H9 (cell line): ENCODE measurements around the gene SUGP1. TPM values are rescaled to one million over a fixed set of nuclear protein-coding genes. Genes with fewer than 3 reads are reported as not detected.

Experiments
- DNase-seq: peaks from one replicate; pipeline ENCODE4 v3.0.0-alpha.2; 2017
- H2AFZ ChIP-seq: one replicate; pipeline ENCODE4 v1.6.1; 2013; ENCODE audit warnings: mild to moderate bottlenecking, low read length, control low read depth, moderate library complexity
- H2AK5ac ChIP-seq: 2 replicates; pipeline ENCODE4 v1.6.1; 2013; ENCODE audit warnings: low read length, control low read depth, mixed read lengths; ENCODE audit not compliant: insufficient read length
- H2BK120ac ChIP-seq: one replicate; pipeline ENCODE4 v1.6.1; 2013; ENCODE audit warnings: low read depth, mild to moderate bottlenecking, low read length, control low read depth, inconsistent platforms; ENCODE audit not compliant: poor library complexity, severe bottlenecking
- H2BK12ac ChIP-seq: 2 replicates; pipeline ENCODE4 v1.6.1; 2013; ENCODE audit warnings: low read length, control low read depth, mixed read lengths, low read depth; ENCODE audit not compliant: insufficient read length
- H2BK15ac ChIP-seq: 2 replicates; pipeline ENCODE4 v1.6.1; 2013; ENCODE audit warnings: low read depth, low read length, control low read depth
- H2BK20ac ChIP-seq: one replicate; pipeline ENCODE4 v1.6.1; 2013; ENCODE audit warnings: low read depth, mild to moderate bottlenecking, low read length, control low read depth, inconsistent platforms; ENCODE audit not compliant: poor library complexity, severe bottlenecking
- H2BK5ac ChIP-seq: 2 replicates; pipeline ENCODE4 v1.6.1; 2013; ENCODE audit warnings: low read length, control low read depth, mixed read lengths; ENCODE audit not compliant: insufficient read length
- H3K14ac ChIP-seq: 2 replicates; pipeline ENCODE4 v1.6.1; 2013; ENCODE audit warnings: low read length, control low read depth; ENCODE audit not compliant: insufficient read depth
- H3K18ac ChIP-seq: 2 replicates; pipeline ENCODE4 v1.6.1; 2013; ENCODE audit warnings: low read depth, mild to moderate bottlenecking, mixed read lengths, low read length, control low read depth; ENCODE audit not compliant: insufficient read length
- H3K23ac ChIP-seq: 2 replicates; pipeline ENCODE4 v1.6.1; 2013; ENCODE audit warnings: low read length, control low read depth, mixed read lengths, low read depth; ENCODE audit not compliant: insufficient read length
- H3K23me2 ChIP-seq: 2 replicates; pipeline ENCODE4 v1.6.1; 2013; ENCODE audit warnings: low read depth, mild to moderate bottlenecking, mixed read lengths, low read length, control low read depth; ENCODE audit not compliant: insufficient read length, poor library complexity, severe bottlenecking
- H3K27ac ChIP-seq: 2 replicates; pipeline ENCODE4 v1.5.1; 2013; ENCODE audit warnings: low read length, control low read depth, mixed read lengths, low read depth; ENCODE audit not compliant: insufficient read length
- H3K27me3 ChIP-seq: 2 replicates; pipeline ENCODE4 v1.6.1; 2013; ENCODE audit warnings: low read length, control low read depth, inconsistent platforms; ENCODE audit not compliant: insufficient read depth
- H3K4ac ChIP-seq: 2 replicates; pipeline ENCODE4 v1.6.1; 2013; ENCODE audit warnings: low read depth, mild to moderate bottlenecking, control low read depth, inconsistent platforms, low read length, moderate library complexity
- H3K4me1 ChIP-seq: 2 replicates; pipeline ENCODE4 v1.6.1; 2013; ENCODE audit warnings: low read length, control low read depth, inconsistent platforms; ENCODE audit not compliant: insufficient read depth
- H3K4me2 ChIP-seq: 2 replicates; pipeline ENCODE4 v1.6.1; 2013; ENCODE audit warnings: low read length, control low read depth, mixed read lengths; ENCODE audit not compliant: insufficient read length, insufficient read depth
- H3K56ac ChIP-seq: 2 replicates; pipeline ENCODE4 v1.6.1; 2013; ENCODE audit warnings: low read depth, mild to moderate bottlenecking, mixed read lengths, low read length, control low read depth; ENCODE audit not compliant: insufficient read length
- H3K79me1 ChIP-seq: 2 replicates; pipeline ENCODE4 v1.6.1; 2013; ENCODE audit warnings: low read depth, mild to moderate bottlenecking, moderate library complexity, low read length, control low read depth, inconsistent platforms; ENCODE audit not compliant: insufficient read depth, poor library complexity, severe bottlenecking
- H3K79me2 ChIP-seq: 2 replicates; pipeline ENCODE4 v1.6.1; 2013; ENCODE audit warnings: low read length, control low read depth, inconsistent platforms; ENCODE audit not compliant: insufficient read depth
- H3K9ac ChIP-seq: 2 replicates; pipeline ENCODE4 v1.6.1; 2013; ENCODE audit warnings: low read length, control low read depth, mixed read lengths; ENCODE audit not compliant: insufficient read length; ENCODE audit errors: extremely low read depth
- H3K9me3 ChIP-seq: one replicate; pipeline ENCODE4 v1.6.1; 2013; ENCODE audit warnings: low read depth, low read length, inconsistent platforms; ENCODE audit not compliant: control insufficient read depth
- H3T11ph ChIP-seq: one replicate; pipeline ENCODE4 v1.6.1; 2013; ENCODE audit warnings: mild to moderate bottlenecking, low read length, control low read depth, inconsistent platforms
- H4K20me1 ChIP-seq: one replicate; pipeline ENCODE4 v1.6.1; 2013; ENCODE audit not compliant: control insufficient read depth, insufficient read length, insufficient read depth
- H4K5ac ChIP-seq: 2 replicates; pipeline ENCODE4 v1.6.1; 2013; ENCODE audit warnings: low read depth, mild to moderate bottlenecking, mixed read lengths, low read length, control low read depth; ENCODE audit not compliant: insufficient read length
- H4K8ac ChIP-seq: replicated peaks from 2 replicates; pipeline ENCODE4 v1.6.1; 2013; ENCODE audit warnings: low read length, control low read depth, mixed read lengths, low read depth; ENCODE audit not compliant: insufficient read length
- H4K91ac ChIP-seq: 2 replicates; pipeline ENCODE4 v1.6.1; 2013; ENCODE audit warnings: low read depth, mild to moderate bottlenecking, moderate library complexity, mixed read lengths, low read length, control low read depth; ENCODE audit not compliant: insufficient read length
- H3K27ac Mint-ChIP-seq, 3 experiments: 2 replicates in 2 of 3; 3 replicates in 1 of 3; pipeline ENCODE4 v1.8.0; 2020 to 2021; ENCODE audit warnings: mixed read lengths in 3 of 3, mild to moderate bottlenecking in 1 of 3, moderate library complexity in 1 of 3
- H3K27me3 Mint-ChIP-seq: 2 replicates; pipeline ENCODE4 v1.8.0; 2021; ENCODE audit warnings: low read depth, mild to moderate bottlenecking, moderate library complexity, mixed read lengths
- H3K36me3 Mint-ChIP-seq, 3 experiments: 2 replicates in 2 of 3; 3 replicates in 1 of 3; pipeline ENCODE4 v1.8.0; 2020 to 2021; ENCODE audit warnings: low read depth in 3 of 3, mixed read lengths in 3 of 3; ENCODE audit not compliant: insufficient read depth in 1 of 3
- H3K4me1 Mint-ChIP-seq, 2 experiments: 2 replicates each; pipeline ENCODE4 v1.8.0; 2020; ENCODE audit warnings: mixed read lengths in 2 of 2
- H3K4me3 Mint-ChIP-seq, 2 experiments: 2 replicates in 1 of 2; 3 replicates in 1 of 2; pipeline ENCODE4 v1.8.0; 2020 to 2021; ENCODE audit warnings: mild to moderate bottlenecking in 2 of 2, mixed read lengths in 2 of 2, moderate library complexity in 1 of 2
- H3K9me3 Mint-ChIP-seq, 2 experiments: 2 replicates in 1 of 2; 3 replicates in 1 of 2; pipeline ENCODE4 v1.8.0; 2020; ENCODE audit warnings: mild to moderate bottlenecking in 2 of 2, mixed read lengths in 2 of 2, moderate library complexity in 1 of 2
- WGBS: extraction: QIAGEN DNeasy Blood & Tissue Kit; methylation state at CpG from one replicate; pipeline ENCODE4 v1.1.7; 2013; ENCODE audit warnings: missing lambda C conversion rate, low lambda C conversion rate, mixed read lengths; ENCODE audit not compliant: insufficient read length; ENCODE audit errors: extremely low coverage; 5-methylcytosine and 5-hydroxymethylcytosine counted together
- total RNA-seq: library from RNA; stranded (reverse); gene quantifications from 2 replicates; pipeline ENCODE4 v1.2.1, GENCODE V29; 2021
- TF ChIP-seq, protein P1 (sequence below): fragments of 200-600 bp; sonication (generic); conservative IDR thresholded peaks from 3 replicates; pipeline ENCODE4 v1.8.0; 2021; ENCODE audit warnings: antibody characterized with exemption, mild to moderate bottlenecking

SUGP1 gene
- total RNA-seq, 1 experiment from 2014 or later = 103 TPM

DNA sequence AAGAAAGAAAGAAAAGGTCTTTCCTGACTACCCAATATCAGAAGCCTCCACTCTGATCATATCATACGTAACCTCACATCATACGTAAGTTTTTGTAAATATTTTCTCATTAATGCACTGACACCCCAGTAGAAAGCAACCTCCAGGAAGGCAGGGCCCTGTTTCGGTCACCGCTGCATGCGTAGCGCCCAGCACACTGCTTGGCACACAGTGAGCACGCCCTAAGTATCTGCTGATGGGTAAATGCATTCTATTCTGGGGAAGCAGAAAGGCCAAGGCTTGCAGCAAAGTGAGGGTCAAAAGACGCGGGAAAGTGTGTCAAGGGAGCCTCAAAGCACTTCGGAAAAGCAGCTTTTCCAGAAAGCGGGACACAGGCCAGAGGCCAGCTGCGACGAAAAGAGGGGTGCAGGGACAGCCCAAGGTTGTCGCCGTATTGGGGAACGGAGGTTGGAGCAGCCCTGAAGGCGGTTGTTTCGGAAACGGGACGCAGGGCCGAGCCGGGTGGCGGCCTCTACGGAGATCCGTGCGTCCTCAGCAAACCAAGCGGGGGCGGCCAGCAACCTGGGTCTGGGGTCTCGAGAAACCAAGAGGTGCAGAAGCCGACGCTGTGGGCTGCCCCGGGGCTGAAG lies 463 bp downstream of the SUGP1 start:
- H3K4me3 Mint-ChIP-seq = peak overlapping the region; percentile 98

More for the DNA sequence above, 463 bp downstream of the SUGP1 start:
- Mint-ChIP-seq H3K27ac (peak overlapping the region; percentile 88 to 100 (median 100)), H3K27me3 (no peaks in the 10 kb centered on the region), H3K36me3 (peaks cover 11 to 40% (median 36%) of the 10 kb centered on the region in 3 experiments; a peak in 6 of 7 replicates), H3K9me3 (no peaks in the 10 kb centered on the region), H3K4me1 (peaks cover 15 to 19% of the 10 kb centered on the region in 2 experiments)
- DNase-seq = no peak
- peaks cover 8% of the 10 kb centered on the region; the same call in 1 of the 2 replicates for H3K79me2 ChIP-seq
- peak overlapping the region; percentile 100 for H3K4me2 ChIP-seq
- H3K79me1 ChIP-seq = peaks cover 3% of the 10 kb centered on the region
- H3K18ac ChIP-seq = peak overlapping the region; percentile 66
- no peak overlapping the region for H3K4ac ChIP-seq
- peak overlapping the region; percentile 33 for H4K8ac ChIP-seq
- WGBS = no CpG with 5 or more reads among the region's 32 CpGs
- no peak overlapping the region for H3T11ph ChIP-seq
- H3K27ac ChIP-seq = no peak overlapping the region
- no peak overlapping the region for H2BK5ac ChIP-seq
- H3K56ac ChIP-seq = no peak overlapping the region
- H3K4me1 ChIP-seq = 0 out of 2 replicates have a peak, but pooled peaks cover 2% of the 10 kb centered on the region
- H4K91ac ChIP-seq = no peak overlapping the region
- peak overlapping the region; percentile 89 for H3K9ac ChIP-seq
- no peaks in the 10 kb centered on the region for H4K20me1 ChIP-seq
- H2BK12ac ChIP-seq = no peak overlapping the region
- no peak overlapping the region for H2BK20ac ChIP-seq
- H4K5ac ChIP-seq = no peak overlapping the region
- H3K23me2 ChIP-seq = peaks cover 7% of the 10 kb centered on the region
- no peaks in the 10 kb centered on the region for H3K27me3 ChIP-seq
- no peak overlapping the region for H2AFZ ChIP-seq
- H2BK15ac ChIP-seq = no peak overlapping the region
- no peak overlapping the region for H2AK5ac ChIP-seq
- peak overlapping the region; percentile 73 for H3K14ac ChIP-seq
- H3K9me3 ChIP-seq = no peaks in the 10 kb centered on the region
- no peak overlapping the region for H3K23ac ChIP-seq
- TF ChIP-seq, protein P1, sequence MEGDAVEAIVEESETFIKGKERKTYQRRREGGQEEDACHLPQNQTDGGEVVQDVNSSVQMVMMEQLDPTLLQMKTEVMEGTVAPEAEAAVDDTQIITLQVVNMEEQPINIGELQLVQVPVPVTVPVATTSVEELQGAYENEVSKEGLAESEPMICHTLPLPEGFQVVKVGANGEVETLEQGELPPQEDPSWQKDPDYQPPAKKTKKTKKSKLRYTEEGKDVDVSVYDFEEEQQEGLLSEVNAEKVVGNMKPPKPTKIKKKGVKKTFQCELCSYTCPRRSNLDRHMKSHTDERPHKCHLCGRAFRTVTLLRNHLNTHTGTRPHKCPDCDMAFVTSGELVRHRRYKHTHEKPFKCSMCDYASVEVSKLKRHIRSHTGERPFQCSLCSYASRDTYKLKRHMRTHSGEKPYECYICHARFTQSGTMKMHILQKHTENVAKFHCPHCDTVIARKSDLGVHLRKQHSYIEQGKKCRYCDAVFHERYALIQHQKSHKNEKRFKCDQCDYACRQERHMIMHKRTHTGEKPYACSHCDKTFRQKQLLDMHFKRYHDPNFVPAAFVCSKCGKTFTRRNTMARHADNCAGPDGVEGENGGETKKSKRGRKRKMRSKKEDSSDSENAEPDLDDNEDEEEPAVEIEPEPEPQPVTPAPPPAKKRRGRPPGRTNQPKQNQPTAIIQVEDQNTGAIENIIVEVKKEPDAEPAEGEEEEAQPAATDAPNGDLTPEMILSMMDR = no peak
- H2BK120ac ChIP-seq = no peak overlapping the region
